22Rv1 (cell line): ENCODE results near the gene ULK4.

Experiments used
- H3K27ac ChIP-seq: fragments of 450-650 bp; 2 replicates; pipeline ENCODE4 v1.5.1; 2017
- ZFX ChIP-seq: fragments of 450-650 bp; IDR thresholded peaks from 2 replicates; pipeline ENCODE4 v1.6.1; 2017; ENCODE audit warnings: antibody characterized with exemption, borderline replicate concordance
- TF ChIP-seq, protein P1 (sequence below): fragments of 450-650 bp; IDR thresholded peaks from 2 replicates; pipeline ENCODE4 v1.5.1; 2017; ENCODE audit warnings: mild to moderate bottlenecking

ULK4 gene

DNA sequence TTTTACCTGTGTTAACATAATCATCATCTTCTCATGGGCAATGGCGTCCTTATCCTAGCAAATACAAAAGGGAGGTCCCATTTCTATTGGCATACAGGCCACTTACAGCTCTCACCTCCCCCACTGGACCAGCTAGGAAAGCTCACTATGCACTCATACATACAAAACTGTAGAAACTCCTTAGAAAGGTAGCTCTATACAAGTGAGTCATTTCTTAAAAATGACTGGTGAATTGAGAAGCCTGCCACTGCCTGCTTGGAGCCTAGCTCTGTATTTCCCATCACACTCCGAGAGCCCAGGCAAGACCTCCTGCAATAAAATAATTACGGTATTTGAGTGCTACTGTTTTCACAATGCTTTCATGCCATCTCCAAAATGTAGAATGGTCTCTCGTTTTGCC, 321.8 kb downstream of the ULK4 start:
- TF ChIP-seq, protein P1, sequence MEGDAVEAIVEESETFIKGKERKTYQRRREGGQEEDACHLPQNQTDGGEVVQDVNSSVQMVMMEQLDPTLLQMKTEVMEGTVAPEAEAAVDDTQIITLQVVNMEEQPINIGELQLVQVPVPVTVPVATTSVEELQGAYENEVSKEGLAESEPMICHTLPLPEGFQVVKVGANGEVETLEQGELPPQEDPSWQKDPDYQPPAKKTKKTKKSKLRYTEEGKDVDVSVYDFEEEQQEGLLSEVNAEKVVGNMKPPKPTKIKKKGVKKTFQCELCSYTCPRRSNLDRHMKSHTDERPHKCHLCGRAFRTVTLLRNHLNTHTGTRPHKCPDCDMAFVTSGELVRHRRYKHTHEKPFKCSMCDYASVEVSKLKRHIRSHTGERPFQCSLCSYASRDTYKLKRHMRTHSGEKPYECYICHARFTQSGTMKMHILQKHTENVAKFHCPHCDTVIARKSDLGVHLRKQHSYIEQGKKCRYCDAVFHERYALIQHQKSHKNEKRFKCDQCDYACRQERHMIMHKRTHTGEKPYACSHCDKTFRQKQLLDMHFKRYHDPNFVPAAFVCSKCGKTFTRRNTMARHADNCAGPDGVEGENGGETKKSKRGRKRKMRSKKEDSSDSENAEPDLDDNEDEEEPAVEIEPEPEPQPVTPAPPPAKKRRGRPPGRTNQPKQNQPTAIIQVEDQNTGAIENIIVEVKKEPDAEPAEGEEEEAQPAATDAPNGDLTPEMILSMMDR: no peak
- no peak for TF ChIP-seq ZFX

DNA sequence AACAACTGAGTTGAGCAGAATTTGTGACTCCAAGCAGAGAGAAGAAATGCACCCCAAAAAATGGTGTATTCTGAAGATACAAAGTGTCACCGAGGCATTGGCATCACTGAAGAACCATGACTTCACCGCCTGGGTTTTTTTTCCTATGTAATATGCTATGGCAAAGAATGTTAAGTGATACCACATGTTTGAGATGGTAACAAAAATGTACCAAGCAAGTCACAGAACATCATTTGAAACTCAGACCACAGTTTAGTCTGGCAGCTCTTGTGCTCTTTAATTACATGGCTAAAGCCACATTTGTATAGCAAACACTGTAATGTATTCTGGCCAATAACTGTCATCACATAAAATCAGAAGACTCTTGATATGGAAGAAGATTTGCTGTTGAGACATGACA, 323.5 kb downstream of the ULK4 start:
- no peak overlapping the region for H3K27ac ChIP-seq
- TF ChIP-seq, protein P1: no peak
- no peak for TF ChIP-seq ZFX

More for the DNA sequence above, 321.8 kb downstream of the ULK4 start:
- H3K27ac ChIP-seq: no peak overlapping the region

DNA sequence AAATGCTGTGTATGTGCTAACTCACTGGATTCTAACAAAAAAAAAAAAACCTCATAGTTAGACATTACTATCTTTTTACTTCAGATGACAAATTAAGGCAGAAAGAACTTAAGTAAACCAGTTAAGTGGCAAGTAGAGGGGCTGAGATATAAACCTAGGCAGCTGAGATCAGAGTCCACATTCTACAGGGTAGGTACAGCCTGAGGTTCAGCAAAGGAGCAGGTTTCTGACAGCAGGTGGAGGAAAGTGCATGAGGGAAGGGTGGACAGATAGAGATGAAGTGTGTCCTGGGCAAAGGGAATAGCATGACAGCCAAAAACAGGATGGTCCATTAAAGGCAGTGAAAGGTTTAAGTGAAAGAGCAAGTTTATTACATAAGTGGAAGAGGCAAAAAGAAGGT, 329.2 kb downstream of the ULK4 start:
- TF ChIP-seq, protein P1: no peak
- no peak for TF ChIP-seq ZFX

DNA sequence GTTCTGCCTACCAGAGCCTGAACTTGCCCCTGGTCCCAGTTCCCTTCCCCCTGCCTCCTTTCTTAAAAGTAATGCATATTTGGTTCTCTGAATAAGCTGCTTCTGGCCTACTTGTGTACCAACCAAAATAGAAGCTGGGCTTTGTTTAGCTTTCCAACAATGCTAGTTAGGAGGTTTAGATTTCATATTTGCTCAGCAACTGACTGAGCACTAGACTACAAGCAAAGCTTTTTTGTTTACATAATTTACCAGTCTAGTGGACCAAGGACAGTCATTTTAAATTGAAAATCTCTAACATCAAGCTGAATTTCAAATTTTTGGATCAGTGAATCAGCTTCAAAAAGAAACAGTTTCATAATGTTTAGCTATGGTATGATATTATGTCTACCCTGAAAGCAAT, 331.2 kb downstream of the ULK4 start:
- H3K27ac ChIP-seq: no peak overlapping the region
- TF ChIP-seq, protein P1: no peak
- no peak for TF ChIP-seq ZFX

More for the DNA sequence above, 329.2 kb downstream of the ULK4 start:
- H3K27ac ChIP-seq: peak overlapping the region; percentile 37

DNA sequence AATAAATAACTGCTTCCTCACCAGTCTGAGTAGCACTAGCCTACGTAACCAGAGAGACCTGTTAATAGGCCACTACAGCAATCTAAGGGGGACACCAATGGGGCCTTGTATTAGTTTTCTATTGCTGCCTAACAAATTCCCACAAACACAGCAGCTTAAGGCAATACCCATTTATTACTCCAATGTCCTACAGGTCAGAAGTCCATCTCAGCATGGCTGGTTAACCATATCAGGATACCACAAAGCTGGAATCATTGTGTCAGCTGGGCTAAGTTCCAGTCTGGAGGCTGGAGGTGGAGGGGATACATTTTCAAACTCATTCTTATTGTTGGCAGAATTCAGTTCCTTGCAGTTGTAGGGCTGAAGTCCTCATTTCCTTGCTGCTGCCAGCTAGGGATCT, 331.9 kb downstream of the ULK4 start:
- TF ChIP-seq ZFX: no peak
- TF ChIP-seq, protein P1: no peak
- no peak overlapping the region for H3K27ac ChIP-seq

DNA sequence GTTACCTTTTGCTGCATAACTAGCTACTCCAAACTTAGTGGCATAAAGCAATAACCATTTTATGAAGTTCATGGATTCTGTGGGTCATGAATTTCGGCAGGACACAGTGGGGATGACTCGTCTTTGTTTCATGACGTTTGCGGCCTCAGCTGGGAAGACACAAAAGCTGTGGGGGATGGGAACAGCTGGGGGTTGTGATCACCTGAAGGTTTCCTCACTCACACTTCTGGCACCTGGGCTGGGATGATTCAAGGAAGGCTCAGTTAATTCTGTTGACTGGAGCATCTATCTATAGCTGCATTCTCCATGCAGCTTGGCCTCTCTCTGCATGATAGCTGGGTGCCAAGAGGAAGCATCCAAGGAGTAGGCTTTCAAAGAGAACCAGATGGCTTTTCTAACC, 332.8 kb downstream of the ULK4 start:
- H3K27ac ChIP-seq: no peak overlapping the region
- TF ChIP-seq, protein P1: no peak

DNA sequence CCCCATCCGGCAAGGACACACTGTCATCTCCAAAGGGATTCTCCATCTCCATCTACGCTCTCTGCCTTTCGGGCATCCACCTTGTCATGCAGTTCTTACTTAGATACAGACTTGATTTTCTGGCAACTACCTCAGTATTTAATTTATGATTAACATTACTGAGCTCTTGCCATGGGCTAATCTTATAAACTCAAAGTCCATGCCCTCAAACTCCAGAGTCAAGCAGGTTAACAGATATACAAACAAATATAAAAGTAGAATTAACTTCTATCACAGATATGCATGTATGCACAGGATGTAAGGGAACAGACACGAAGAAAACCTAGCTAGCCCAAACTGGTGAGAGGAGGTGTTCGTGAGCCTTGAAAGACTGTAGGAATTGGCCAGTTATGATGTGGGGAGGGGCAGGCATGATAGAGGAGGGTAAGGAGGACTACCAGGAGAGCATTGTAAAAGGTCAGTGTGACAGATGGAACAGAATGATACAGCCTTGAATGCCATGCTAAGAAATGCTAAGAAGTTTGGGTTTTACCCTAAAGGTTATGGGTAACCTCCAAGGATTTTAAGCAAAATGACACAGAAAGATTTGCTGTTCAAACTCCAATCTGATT, 334.3 kb downstream of the ULK4 start:
- TF ChIP-seq, protein P1: no peak
- TF ChIP-seq ZFX: no peak
- H3K27ac ChIP-seq: peak overlapping the region; percentile 70
